ENCODE results near the gene GUCA1C.

Gene GUCA1C

DNA sequence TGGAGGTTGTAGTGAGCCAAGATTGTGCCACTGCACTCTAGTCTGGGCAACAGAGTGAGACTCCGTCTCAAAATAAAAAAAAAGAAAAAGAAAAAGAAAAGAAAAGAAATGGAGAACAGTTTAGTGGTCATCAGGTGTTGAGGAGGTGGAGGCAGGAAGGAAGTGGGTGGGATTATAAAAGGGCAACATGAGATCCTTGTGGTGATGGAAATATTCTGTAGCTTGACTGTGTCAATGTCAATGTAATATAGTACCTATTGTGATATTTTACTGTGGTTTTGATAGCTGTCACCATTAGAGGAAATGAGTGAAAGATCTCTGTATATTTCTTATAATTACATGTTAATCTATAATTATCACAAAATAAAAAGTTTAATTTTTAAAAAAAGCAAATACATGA lies 70.3 kb downstream of the GUCA1C start:
- no peak overlapping the region for H3K9ac ChIP-seq (ENCODE audit: low read depth, low read length, poor library complexity)
- H3K14ac ChIP-seq (ENCODE audit: low read length), result no peak overlapping the region
- no peak overlapping the region for H3K4ac ChIP-seq (ENCODE audit: low read length)
- no peaks in the 10 kb centered on the region for H3K4me1 ChIP-seq (ENCODE audit: control insufficient read depth in 2 of 2, insufficient read depth in 1 of 2, low read depth in 1 of 2, low read length in 2 of 2)
- H3K27me3 ChIP-seq (ENCODE audit: control insufficient read depth in 3 of 3, insufficient read depth in 3 of 3, low read depth in 1 of 3, low read length in 3 of 3), result no peaks in the 10 kb centered on the region
- WGBS, 2 donors (ENCODE audit: extremely low coverage in 2 of 2, insufficient read length in 2 of 2, insufficient replicate concordance in 1 of 2), result no CpG with 5 or more reads among the region's 1 CpG
- H4K8ac ChIP-seq (ENCODE audit: low read depth, low read length), result no peak overlapping the region
- H3K27ac ChIP-seq (replicated peaks; ENCODE audit: low read length), result no peak overlapping the region
- H4K91ac ChIP-seq (ENCODE audit: low read depth, low read length, poor library complexity), result no peak overlapping the region
- H3K36me3 ChIP-seq (replicated peaks in 1 of 2; ENCODE audit: control insufficient read depth in 2 of 2, insufficient read depth in 2 of 2, low read length in 2 of 2), result no peaks in the 10 kb centered on the region
- no peak overlapping the region for H2BK12ac ChIP-seq (ENCODE audit: low read length)
- no peaks in the 10 kb centered on the region for H3K9me3 ChIP-seq (replicated peaks in 1 of 2; ENCODE audit: control insufficient read depth in 2 of 2, insufficient read depth in 1 of 2, low read depth in 1 of 2, low read length in 2 of 2)
- H3K23ac ChIP-seq (ENCODE audit: low read depth, low read length, poor library complexity), result no peak overlapping the region
- no peak overlapping the region for H2AFZ ChIP-seq (ENCODE audit: low read length)
- H3K79me1 ChIP-seq (ENCODE audit: low read depth, low read length), result no peaks in the 10 kb centered on the region
- no peak overlapping the region for H3K4me2 ChIP-seq (ENCODE audit: insufficient read depth, low read length, poor library complexity, severe bottlenecking)
- no peak overlapping the region for H2AK5ac ChIP-seq (ENCODE audit: low read depth, low read length)
- no peak overlapping the region for H2BK120ac ChIP-seq (ENCODE audit: low read depth, low read length)
- no peak overlapping the region for H3K18ac ChIP-seq (ENCODE audit: low read length)
- no peak overlapping the region for H3K4me3 ChIP-seq (ENCODE audit: low read length in 2 of 2)
- no peak for DNase-seq (ENCODE audit: low spot score)
- H2BK15ac ChIP-seq (ENCODE audit: low read length), result no peak overlapping the region
- no peak overlapping the region for H2BK5ac ChIP-seq (ENCODE audit: low read length)

DNA sequence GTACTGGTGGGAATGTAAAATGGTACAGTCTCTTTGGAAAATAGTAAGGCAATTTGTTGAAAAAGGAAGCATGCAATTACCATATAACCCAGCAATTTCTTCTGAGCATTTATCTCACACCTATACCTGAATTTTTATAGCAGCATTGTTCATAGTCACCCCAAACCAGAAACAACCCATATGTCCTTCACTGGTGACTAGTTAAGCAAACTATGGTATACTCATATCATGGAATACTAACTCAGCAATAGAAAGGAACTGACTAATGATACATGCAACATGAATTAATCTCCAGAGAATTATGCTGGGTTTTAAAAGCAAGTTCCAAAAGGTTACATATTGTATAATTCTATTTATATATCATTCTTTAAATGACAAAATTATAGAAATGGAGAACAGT lies 70.9 kb downstream of the GUCA1C start:
- no peaks in the 10 kb centered on the region for H3K9me3 ChIP-seq (replicated peaks in 1 of 2; ENCODE audit: control insufficient read depth in 2 of 2, insufficient read depth in 1 of 2, low read depth in 1 of 2, low read length in 2 of 2)
- H2BK5ac ChIP-seq (ENCODE audit: low read length), result no peak overlapping the region
- no peak overlapping the region for H4K91ac ChIP-seq (ENCODE audit: low read depth, low read length, poor library complexity)
- H3K27ac ChIP-seq (replicated peaks; ENCODE audit: low read length), result no peak overlapping the region
- no peaks in the 10 kb centered on the region for H3K79me1 ChIP-seq (ENCODE audit: low read depth, low read length)
- no peak overlapping the region for H2BK120ac ChIP-seq (ENCODE audit: low read depth, low read length)
- no peaks in the 10 kb centered on the region for H3K36me3 ChIP-seq (replicated peaks in 1 of 2; ENCODE audit: control insufficient read depth in 2 of 2, insufficient read depth in 2 of 2, low read length in 2 of 2)
- H3K4me3 ChIP-seq (ENCODE audit: low read length in 2 of 2), result no peak overlapping the region
- H2AFZ ChIP-seq (ENCODE audit: low read length), result no peak overlapping the region
- no peak overlapping the region for H3K4ac ChIP-seq (ENCODE audit: low read length)
- no peaks in the 10 kb centered on the region for H3K4me1 ChIP-seq (ENCODE audit: control insufficient read depth in 2 of 2, insufficient read depth in 1 of 2, low read depth in 1 of 2, low read length in 2 of 2)
- H3K4me2 ChIP-seq (ENCODE audit: insufficient read depth, low read length, poor library complexity, severe bottlenecking), result no peak overlapping the region
- no peak overlapping the region for H2AK5ac ChIP-seq (ENCODE audit: low read depth, low read length)
- H3K9ac ChIP-seq (ENCODE audit: low read depth, low read length, poor library complexity), result no peak overlapping the region
- DNase-seq (ENCODE audit: low spot score), result no peak
- no peak overlapping the region for H3K14ac ChIP-seq (ENCODE audit: low read length)
- H4K8ac ChIP-seq (ENCODE audit: low read depth, low read length), result no peak overlapping the region
- no peak overlapping the region for H3K18ac ChIP-seq (ENCODE audit: low read length)
- H2BK15ac ChIP-seq (ENCODE audit: low read length), result no peak overlapping the region
- H3K23ac ChIP-seq (ENCODE audit: low read depth, low read length, poor library complexity), result no peak overlapping the region
- H2BK12ac ChIP-seq (ENCODE audit: low read length), result no peak overlapping the region
- no peaks in the 10 kb centered on the region for H3K27me3 ChIP-seq (ENCODE audit: control insufficient read depth in 3 of 3, insufficient read depth in 3 of 3, low read depth in 1 of 3, low read length in 3 of 3)

DNA sequence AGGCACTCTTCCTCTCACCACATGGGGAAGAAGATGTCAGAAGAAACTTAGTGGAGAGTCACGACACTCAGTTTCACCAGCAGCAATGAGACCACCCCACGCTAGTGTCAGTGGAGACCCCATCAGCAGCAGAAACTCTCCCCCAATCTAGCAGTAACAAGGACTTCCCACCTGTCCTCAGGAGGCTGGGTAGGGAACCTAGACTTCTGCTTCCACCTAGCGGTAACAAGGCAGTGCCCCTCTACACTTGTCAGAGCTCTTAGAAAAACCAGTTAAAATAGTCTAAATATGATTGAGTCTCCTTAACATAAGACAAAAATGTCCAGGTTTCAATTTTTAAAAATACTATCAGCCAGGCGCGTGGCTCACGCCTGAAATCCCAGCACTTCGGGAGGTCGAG lies 73.8 kb downstream of the GUCA1C start:
- Histone ChIP-seq H2BK5ac (ENCODE audit: low read length) (no peak overlapping the region), H2BK120ac (ENCODE audit: low read depth, low read length) (no peak overlapping the region), H2BK15ac (ENCODE audit: low read length) (no peak overlapping the region)

DNA sequence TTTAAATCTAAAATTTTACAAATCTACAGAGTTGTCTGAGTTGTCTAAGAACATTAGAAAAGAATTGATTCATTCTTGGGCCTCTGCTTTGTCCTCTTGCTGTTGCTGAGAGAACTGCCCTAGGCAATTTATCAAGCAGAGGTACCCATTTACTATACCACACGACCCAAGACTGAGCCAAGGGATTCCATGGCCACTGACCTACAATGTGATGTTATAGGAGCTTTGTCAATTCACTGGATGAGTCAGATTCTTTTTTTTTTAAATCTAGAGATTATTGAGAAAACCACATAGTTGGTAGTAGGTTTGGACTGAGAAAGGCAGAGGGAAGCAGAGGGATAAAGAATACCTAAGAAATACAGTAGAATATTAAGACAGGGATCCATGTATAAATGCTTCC lies 75.8 kb downstream of the GUCA1C start:
- H2AK5ac ChIP-seq (ENCODE audit: low read depth, low read length), result no peak overlapping the region
- no peak overlapping the region for H3K9ac ChIP-seq (ENCODE audit: low read depth, low read length, poor library complexity)
- no peak overlapping the region for H4K8ac ChIP-seq (ENCODE audit: low read depth, low read length)
- no peaks in the 10 kb centered on the region for H3K79me1 ChIP-seq (ENCODE audit: low read depth, low read length)
- H3K18ac ChIP-seq (ENCODE audit: low read length), result no peak overlapping the region
- no peak for DNase-seq (ENCODE audit: low spot score)
- no peaks in the 10 kb centered on the region for H3K27me3 ChIP-seq (ENCODE audit: control insufficient read depth in 3 of 3, insufficient read depth in 3 of 3, low read depth in 1 of 3, low read length in 3 of 3)
- no peak overlapping the region for H2BK12ac ChIP-seq (ENCODE audit: low read length)
- no peak overlapping the region for H3K4me3 ChIP-seq (ENCODE audit: low read length in 2 of 2)
- H2BK120ac ChIP-seq (ENCODE audit: low read depth, low read length), result no peak overlapping the region
- no peak overlapping the region for H2BK15ac ChIP-seq (ENCODE audit: low read length)
- H3K4me1 ChIP-seq (ENCODE audit: control insufficient read depth in 2 of 2, insufficient read depth in 1 of 2, low read depth in 1 of 2, low read length in 2 of 2), result no peaks in the 10 kb centered on the region
- H3K27ac ChIP-seq (replicated peaks; ENCODE audit: low read length), result no peak overlapping the region
- H3K14ac ChIP-seq (ENCODE audit: low read length), result no peak overlapping the region
- WGBS, 2 donors (ENCODE audit: extremely low coverage in 2 of 2, insufficient read length in 2 of 2, insufficient replicate concordance in 1 of 2), result no CpG with 5 or more reads among the region's 1 CpG
- H3K36me3 ChIP-seq (replicated peaks in 1 of 2; ENCODE audit: control insufficient read depth in 2 of 2, insufficient read depth in 2 of 2, low read length in 2 of 2), result no peaks in the 10 kb centered on the region
- H2AFZ ChIP-seq (ENCODE audit: low read length), result no peak overlapping the region
- no peaks in the 10 kb centered on the region for H3K9me3 ChIP-seq (replicated peaks in 1 of 2; ENCODE audit: control insufficient read depth in 2 of 2, insufficient read depth in 1 of 2, low read depth in 1 of 2, low read length in 2 of 2)
- no peak overlapping the region for H2BK5ac ChIP-seq (ENCODE audit: low read length)
- no peak overlapping the region for H4K91ac ChIP-seq (ENCODE audit: low read depth, low read length, poor library complexity)
- H3K4ac ChIP-seq (ENCODE audit: low read length), result no peak overlapping the region
- H3K4me2 ChIP-seq (ENCODE audit: insufficient read depth, low read length, poor library complexity, severe bottlenecking), result no peak overlapping the region
- no peak overlapping the region for H3K23ac ChIP-seq (ENCODE audit: low read depth, low read length, poor library complexity)

More for the DNA sequence above, 73.8 kb downstream of the GUCA1C start:
- H3K23ac ChIP-seq (ENCODE audit: low read depth, low read length, poor library complexity), result no peak overlapping the region
- H2AFZ ChIP-seq (ENCODE audit: low read length), result no peak overlapping the region
- no peaks in the 10 kb centered on the region for H3K4me1 ChIP-seq (ENCODE audit: control insufficient read depth in 2 of 2, insufficient read depth in 1 of 2, low read depth in 1 of 2, low read length in 2 of 2)
- H4K91ac ChIP-seq (ENCODE audit: low read depth, low read length, poor library complexity), result no peak overlapping the region
- H3K36me3 ChIP-seq (replicated peaks in 1 of 2; ENCODE audit: control insufficient read depth in 2 of 2, insufficient read depth in 2 of 2, low read length in 2 of 2), result no peaks in the 10 kb centered on the region
- no peak for DNase-seq (ENCODE audit: low spot score)
- H3K27ac ChIP-seq (replicated peaks; ENCODE audit: low read length), result no peak overlapping the region
- H3K4me2 ChIP-seq (ENCODE audit: insufficient read depth, low read length, poor library complexity, severe bottlenecking), result no peak overlapping the region
- no peaks in the 10 kb centered on the region for H3K79me1 ChIP-seq (ENCODE audit: low read depth, low read length)
- no peak overlapping the region for H4K8ac ChIP-seq (ENCODE audit: low read depth, low read length)
- no peak overlapping the region for H2BK12ac ChIP-seq (ENCODE audit: low read length)
- no peak overlapping the region for H3K9ac ChIP-seq (ENCODE audit: low read depth, low read length, poor library complexity)
- no peak overlapping the region for H3K18ac ChIP-seq (ENCODE audit: low read length)
- no peak overlapping the region for H3K4ac ChIP-seq (ENCODE audit: low read length)
- H2AK5ac ChIP-seq (ENCODE audit: low read depth, low read length), result no peak overlapping the region
- H3K4me3 ChIP-seq (ENCODE audit: low read length in 2 of 2), result peak overlapping the region in 1 of 2 donors; percentile 58
- H3K14ac ChIP-seq (ENCODE audit: low read length), result no peak overlapping the region
- H3K27me3 ChIP-seq (ENCODE audit: control insufficient read depth in 3 of 3, insufficient read depth in 3 of 3, low read depth in 1 of 3, low read length in 3 of 3), result no peaks in the 10 kb centered on the region
- WGBS, 2 donors (ENCODE audit: extremely low coverage in 2 of 2, insufficient read length in 2 of 2, insufficient replicate concordance in 1 of 2), result no CpG with 5 or more reads among the region's 8 CpGs
- H3K9me3 ChIP-seq (replicated peaks in 1 of 2; ENCODE audit: control insufficient read depth in 2 of 2, insufficient read depth in 1 of 2, low read depth in 1 of 2, low read length in 2 of 2), result no peaks in the 10 kb centered on the region
